B cell (primary cell): ENCODE measurements around the gene MYL12B. TPM values are rescaled to one million over a fixed set of nuclear protein-coding genes. Genes with fewer than 3 reads are reported as not detected.
A peak's percentile ranks its signal among the peaks of the same experiment; 100 is the strongest.

ENCODE experiments used
- ATAC-seq: fragments of 200-7000 bp; cut with Tn5 transposase; one replicate; pipeline ENCODE4 v1.10.0; 2021; ENCODE audit warnings: low read depth, mild to moderate bottlenecking, moderate number of reproducible peaks, moderate library complexity
- CTCF ChIA-PET: fragments of 350-600 bp; sonication (Branson Sonifier 250); formaldehyde crosslinking; loops from one replicate; lab custom pipeline; 2021; ENCODE audit warnings: antibody characterized with exemption, inconsistent platforms; lab: Charles Lee
- POLR2A ChIA-PET: fragments of 350-600 bp; sonication (Branson Sonifier 250); formaldehyde crosslinking; loops from one replicate; lab custom pipeline; 2021; ENCODE audit warnings: antibody characterized with exemption; lab: Charles Lee
- DNase-seq: peaks from one replicate; pipeline ENCODE4 v3.0.0; 2013
- H2AFZ ChIP-seq: 2 replicates; pipeline ENCODE4 v1.6.1; 2012; ENCODE audit warnings: mild to moderate bottlenecking, low read depth, low read length; ENCODE audit not compliant: insufficient read depth, poor library complexity, severe bottlenecking
- H3K27ac ChIP-seq, 2 donors: 1 replicate in 1 of 2; 2 replicates in 1 of 2; pipeline ENCODE4 v1.5.1; 2012 to 2013; ENCODE audit warnings: low read length in 2 of 2, mild to moderate bottlenecking in 2 of 2, moderate library complexity in 1 of 2
- H3K27me3 ChIP-seq, 4 experiments: fragments of 200-600 bp in 1 of 4; sonication (generic) in 1 of 4; replicated peaks in 1 of 4; 1 replicate in 2 of 4; 2 replicates in 2 of 4; pipeline versions ENCODE4 v1.6.1 to v1.7.0; 2013 to 2016; ENCODE audit warnings: low read length in 3 of 4, mild to moderate bottlenecking in 2 of 4, mixed read lengths in 1 of 4, moderate library complexity in 1 of 4; ENCODE audit not compliant: insufficient read depth in 4 of 4, control insufficient read depth in 3 of 4; ENCODE audit errors: control extremely low read depth in 1 of 4
- H3K36me3 ChIP-seq, 2 experiments: replicated peaks in 1 of 2; 1 replicate in 1 of 2; 2 replicates in 1 of 2; pipeline versions ENCODE4 v1.6.1 to v1.7.1; 2013; ENCODE audit warnings: low read length in 1 of 2; ENCODE audit not compliant: insufficient read depth in 2 of 2, control insufficient read depth in 1 of 2; ENCODE audit errors: control extremely low read depth in 1 of 2, extremely low read depth in 1 of 2
- H3K4me1 ChIP-seq, 2 donors: fragments of 200-600 bp in 1 of 2; sonication (generic) in 1 of 2; 1 replicate in 1 of 2; 2 replicates in 1 of 2; pipeline versions ENCODE4 v1.5.1 to v1.6.1; 2013 to 2017; ENCODE audit warnings: low read length in 2 of 2; ENCODE audit not compliant: control insufficient read depth in 2 of 2, insufficient read depth in 2 of 2
- H3K4me2 ChIP-seq: replicated peaks from 2 replicates; pipeline ENCODE3; 2012; ENCODE audit warnings: mild to moderate bottlenecking, low read depth, low read length; ENCODE audit not compliant: poor library complexity, severe bottlenecking
- H3K4me3 ChIP-seq, 5 experiments: fragments of 200-600 bp in 1 of 5; sonication (generic) in 1 of 5; 1 replicate in 3 of 5; 2 replicates in 2 of 5; pipeline versions ENCODE4 v1.5.1 to v1.7.0; 2011 to 2016; ENCODE audit warnings: low read length in 4 of 5, mild to moderate bottlenecking in 4 of 5, low read depth in 2 of 5, control low read depth in 1 of 5, moderate library complexity in 1 of 5; ENCODE audit not compliant: insufficient read depth in 1 of 5; ENCODE audit errors: control extremely low read depth in 1 of 5, extremely low read depth in 1 of 5
- H3K79me2 ChIP-seq: fragments of 200-600 bp; sonication (generic); one replicate; pipeline ENCODE4 v1.6.0; 2016; ENCODE audit warnings: low read length; ENCODE audit not compliant: control insufficient read depth, insufficient read depth
- H3K9ac ChIP-seq: fragments of 200-600 bp; sonication (generic); 2 replicates; pipeline ENCODE4 v1.6.1; 2017; ENCODE audit warnings: mild to moderate bottlenecking, low read length, moderate library complexity
- H3K9me3 ChIP-seq, 3 donors: one replicate each; pipeline versions ENCODE4 v1.6.1 to v1.7.1; 2013; ENCODE audit warnings: low read length in 2 of 3; ENCODE audit not compliant: control insufficient read depth in 2 of 3, insufficient read depth in 1 of 3; ENCODE audit errors: control extremely low read depth in 1 of 3
- H4K20me1 ChIP-seq: 2 replicates; pipeline ENCODE4 v1.6.0; 2012; ENCODE audit warnings: mild to moderate bottlenecking, low read length; ENCODE audit not compliant: insufficient read depth, control insufficient read depth, poor library complexity, severe bottlenecking
- H3K27ac Mint-ChIP-seq: one replicate; pipeline ENCODE4 v1.8.0; 2021; ENCODE audit warnings: mixed read lengths
- H3K27me3 Mint-ChIP-seq: one replicate; pipeline ENCODE4 v1.8.0; 2021; ENCODE audit warnings: mixed read lengths
- H3K4me1 Mint-ChIP-seq: one replicate; pipeline ENCODE4 v1.8.0; 2021; ENCODE audit warnings: mixed read lengths
- H3K4me3 Mint-ChIP-seq: one replicate; pipeline ENCODE4 v1.8.0; 2021; ENCODE audit warnings: mixed read lengths
- H3K9me3 Mint-ChIP-seq: one replicate; pipeline ENCODE4 v1.8.0; 2022; ENCODE audit warnings: mixed read lengths; ENCODE audit not compliant: insufficient read depth
- EZH2 ChIP-seq: IDR thresholded peaks from 2 replicates; pipeline ENCODE4 v1.6.1; 2012; ENCODE audit warnings: borderline replicate concordance, low read depth, mild to moderate bottlenecking, moderate library complexity, low read length; ENCODE audit not compliant: insufficient read depth, poor library complexity, severe bottlenecking
- WGBS: methylation state at CpG from one replicate; pipeline ENCODE4 v1.1.5; 2013; ENCODE audit warnings: missing lambda C conversion rate; ENCODE audit not compliant: insufficient coverage; 5-methylcytosine and 5-hydroxymethylcytosine counted together
- intact Hi-C: fragments of 100-400 bp; cut with micrococcal nuclease; formaldehyde crosslinking; loops from one replicate; pipeline ENCODE4 v1.10.0; 2022
- polyA plus RNA-seq: library from polyadenylated mRNA; depleted of rRNA; stranded (reverse); fragments of >200 nt; gene quantifications from 2 replicates; pipeline ENCODE4 v1.2.3, GENCODE V29; 2012
- total RNA-seq, 2 donors: library from RNA; stranded (reverse); fragments of 120-200 nt in 1 of 2; gene quantifications; 1 replicate in 1 of 2; 2 replicates in 1 of 2; pipeline versions ENCODE4 v1.2.3 to v1.2.4, GENCODE V29; 2013 to 2022
- TF ChIP-seq, protein P1 (sequence below): fragments of 200-600 bp; IDR thresholded peaks from one replicate; pipeline ENCODE4 v1.8.0; 2022; ENCODE audit warnings: antibody characterized with exemption, mild to moderate bottlenecking

Gene MYL12B
- total and polyA plus RNA-seq, 2 donors (not counting 1 experiment from before 2014, with no cell fraction given): 127 to 139 TPM

DNA sequence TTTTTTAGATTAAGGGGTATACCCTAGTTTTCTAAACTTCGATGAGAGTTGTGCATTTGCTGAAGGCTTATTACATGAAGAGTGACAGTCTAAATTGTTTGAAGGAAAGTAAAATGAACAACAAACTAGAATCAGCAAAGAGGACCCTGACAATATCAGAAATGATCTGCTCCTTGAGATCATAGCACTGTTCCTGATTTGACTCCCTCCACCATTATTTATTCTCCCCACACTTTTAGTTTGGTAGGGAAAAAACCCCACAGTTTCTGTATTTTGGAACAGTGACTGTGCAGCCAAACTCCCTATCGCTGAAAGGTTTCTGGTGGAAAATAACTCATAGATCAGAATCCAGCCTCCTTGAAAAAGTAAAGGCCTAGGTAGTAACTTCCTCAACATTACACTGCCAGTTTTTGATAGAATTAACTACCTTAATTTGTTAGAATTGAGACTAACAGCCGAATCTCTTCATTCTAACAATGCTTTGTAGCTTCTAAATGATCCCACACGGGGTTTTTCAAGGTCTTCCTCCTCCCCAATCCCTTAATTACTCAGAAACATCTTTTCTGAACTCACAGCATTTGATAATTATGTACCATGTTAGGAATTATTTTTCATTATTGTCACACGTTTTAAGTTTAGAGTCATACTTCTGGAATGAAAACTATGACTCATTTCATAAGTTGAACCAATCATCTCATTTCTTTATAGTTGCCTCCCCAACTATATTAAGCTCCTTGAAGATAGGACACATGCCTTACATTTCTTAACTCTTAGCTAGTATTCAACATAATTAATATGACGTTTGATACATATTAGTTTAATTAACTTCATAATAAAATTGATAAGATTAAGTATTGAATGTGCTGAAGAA, 11.5 kb upstream of the MYL12B start:
- WGBS: no CpG with 5 or more reads among the region's 6 CpGs
- Histone ChIP-seq H3K4me1 (peaks cover 48 to 50% of the 10 kb centered on the region in 2 donors), H4K20me1 (peaks cover 18% of the 10 kb centered on the region), H3K27ac (peak overlapping the region in 1 of 2 donors; percentile 61), H3K36me3 (peaks cover 12 to 37% of the 10 kb centered on the region in 2 experiments), H3K9ac (peak overlapping the region; percentile 4), H3K4me3 (peak overlapping the region in 1 of 5 experiments; percentile 20), H3K4me2 (peak overlapping the region; percentile 27), H3K27me3 (no peaks in the 10 kb centered on the region), H3K9me3 (no peaks in the 10 kb centered on the region), H2AFZ (no peak overlapping the region), H3K79me2 (peaks cover 78% of the 10 kb centered on the region)
- TF ChIP-seq EZH2: no peak
- TF ChIP-seq, protein P1, sequence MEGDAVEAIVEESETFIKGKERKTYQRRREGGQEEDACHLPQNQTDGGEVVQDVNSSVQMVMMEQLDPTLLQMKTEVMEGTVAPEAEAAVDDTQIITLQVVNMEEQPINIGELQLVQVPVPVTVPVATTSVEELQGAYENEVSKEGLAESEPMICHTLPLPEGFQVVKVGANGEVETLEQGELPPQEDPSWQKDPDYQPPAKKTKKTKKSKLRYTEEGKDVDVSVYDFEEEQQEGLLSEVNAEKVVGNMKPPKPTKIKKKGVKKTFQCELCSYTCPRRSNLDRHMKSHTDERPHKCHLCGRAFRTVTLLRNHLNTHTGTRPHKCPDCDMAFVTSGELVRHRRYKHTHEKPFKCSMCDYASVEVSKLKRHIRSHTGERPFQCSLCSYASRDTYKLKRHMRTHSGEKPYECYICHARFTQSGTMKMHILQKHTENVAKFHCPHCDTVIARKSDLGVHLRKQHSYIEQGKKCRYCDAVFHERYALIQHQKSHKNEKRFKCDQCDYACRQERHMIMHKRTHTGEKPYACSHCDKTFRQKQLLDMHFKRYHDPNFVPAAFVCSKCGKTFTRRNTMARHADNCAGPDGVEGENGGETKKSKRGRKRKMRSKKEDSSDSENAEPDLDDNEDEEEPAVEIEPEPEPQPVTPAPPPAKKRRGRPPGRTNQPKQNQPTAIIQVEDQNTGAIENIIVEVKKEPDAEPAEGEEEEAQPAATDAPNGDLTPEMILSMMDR: no peak
- Mint-ChIP-seq H3K27ac (peak overlapping the region; percentile 75), H3K4me3 (peak overlapping the region; percentile 79), H3K4me1 (peaks cover 63% of the 10 kb centered on the region), H3K27me3 (no peaks in the 10 kb centered on the region), H3K9me3 (no peaks in the 10 kb centered on the region)
- intact Hi-C loops: no loop called here
- ATAC-seq: no peak
- ChIA-PET POLR2A (interaction anchor here (0.7 to 4.2 kb wide), 3 partner anchors 10 to 82 kb away, joined by 4 to 35 read pairs (median 5); partner anchors contain the start of gene MYL12B), CTCF (interaction anchor here (0.7 to 5.2 kb wide), 10 partner anchors 9 to 418 kb away, joined by 3 to 41 read pairs (median 4); no protein-coding TSS in a partner anchor)
- DNase-seq: no peak
